Central memory CD8-positive, alpha-beta T cell (primary cell): Measurements from ENCODE around the gene TMEM263.

Source experiments
- ATAC-seq: fragments of 150-1000 bp; cut with Tn5 transposase; replicated peaks from 2 replicates; pipeline ENCODE4 v1.10.0; 2022; ENCODE audit warnings: mild to moderate bottlenecking, moderate FRiP score, moderate number of reproducible peaks; ENCODE audit not compliant: poor library complexity, severe bottlenecking; ENCODE audit errors: extremely low read depth
- DNase-seq, 2 donors: peaks; one replicate each; pipeline ENCODE4 v3.0.0; 2021; ENCODE audit warnings: low spot score in 2 of 2
- H3K27ac Mint-ChIP-seq: one replicate; pipeline ENCODE4 v1.8.0; 2022; ENCODE audit warnings: low read depth, mild to moderate bottlenecking, moderate library complexity, mixed read lengths
- H3K27me3 Mint-ChIP-seq: one replicate; pipeline ENCODE4 v1.8.0; 2022; ENCODE audit warnings: mixed read lengths
- H3K36me3 Mint-ChIP-seq: one replicate; pipeline ENCODE4 v1.8.0; 2022; ENCODE audit warnings: mild to moderate bottlenecking, moderate library complexity, mixed read lengths; ENCODE audit not compliant: insufficient read depth
- H3K4me1 Mint-ChIP-seq: one replicate; pipeline ENCODE4 v1.8.0; 2022; ENCODE audit warnings: mixed read lengths
- H3K4me3 Mint-ChIP-seq: one replicate; pipeline ENCODE4 v1.8.0; 2022; ENCODE audit warnings: mild to moderate bottlenecking, moderate library complexity, mixed read lengths
- H3K9me3 Mint-ChIP-seq: one replicate; pipeline ENCODE4 v1.8.0; 2022; ENCODE audit warnings: mixed read lengths

The TMEM263 gene

DNA sequence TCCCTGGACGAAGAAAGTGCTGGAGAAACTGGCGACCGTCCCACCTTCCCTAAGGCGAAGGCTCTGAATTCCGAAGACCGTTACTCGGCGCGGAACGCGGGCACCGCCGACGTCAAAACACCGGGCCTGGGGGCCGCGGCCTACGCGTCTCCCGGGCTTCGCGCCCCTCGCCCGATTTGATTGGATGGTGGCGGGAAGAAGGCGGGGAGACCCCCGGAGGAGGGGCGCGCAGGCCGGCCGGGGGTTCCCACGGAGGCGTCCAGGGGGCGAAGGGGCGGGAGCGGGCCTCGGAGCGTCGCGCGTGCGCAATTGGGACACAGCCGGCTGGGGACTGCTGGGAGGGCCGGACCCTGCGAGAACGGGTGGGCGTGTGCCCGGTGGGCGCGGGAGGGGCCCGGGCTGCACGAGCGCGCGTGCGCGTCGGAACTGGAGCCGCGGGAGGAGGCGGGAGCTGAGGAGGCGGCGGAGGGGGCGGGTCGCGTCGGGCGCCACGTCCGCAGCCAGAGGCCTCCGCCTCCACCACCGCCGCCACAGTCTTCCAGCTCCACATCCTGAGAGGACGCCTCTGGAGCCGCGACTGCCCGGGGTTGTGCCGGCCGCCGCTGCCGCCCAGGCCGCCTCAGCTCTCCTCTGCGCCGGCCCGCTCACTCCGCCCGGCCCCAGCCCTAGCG, at the start of gene TMEM263:
TSS of gene TMEM263 (plus strand) at position 531 of the 671 bp plus-strand sequence. CDS start 11,210 bp downstream, outside the sequence.
- no peaks in the 10 kb centered on the region for H3K27me3 Mint-ChIP-seq
- peaks cover 20% of the 10 kb centered on the region for H3K36me3 Mint-ChIP-seq
- peak within 1 kb of the TSS; percentile 97 for H3K4me3 Mint-ChIP-seq
- H3K9me3 Mint-ChIP-seq, result no peaks in the 10 kb centered on the region
- H3K4me1 Mint-ChIP-seq, result peaks cover 24% of the 10 kb centered on the region
- H3K27ac Mint-ChIP-seq, result peak within 1 kb of the TSS; percentile 91
- DNase-seq (peak; percentile 77 to 88), ATAC-seq (peak; percentile 85)

DNA sequence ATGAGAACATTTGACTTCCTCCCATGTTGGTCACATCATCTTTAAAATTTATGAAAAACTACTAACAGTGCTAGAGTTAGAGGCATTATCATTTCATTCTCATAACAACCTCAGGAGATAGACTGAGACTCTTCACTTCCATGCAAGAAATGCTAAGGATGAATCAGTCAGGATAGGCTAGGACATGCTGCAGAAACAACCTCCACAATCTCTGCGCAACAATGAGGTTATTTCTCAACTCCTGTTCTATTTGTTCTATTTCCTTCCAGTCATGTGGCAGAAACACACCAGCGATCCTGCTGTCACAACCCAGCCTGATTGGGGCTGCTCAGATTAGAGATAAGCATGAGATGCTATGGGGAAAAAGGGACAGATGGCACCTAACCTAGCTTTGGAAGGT, 49.0 kb upstream of the TMEM263 start:
- DNase-seq (no peak), ATAC-seq (no peak)
- Mint-ChIP-seq H3K9me3 (no peaks in the 10 kb centered on the region), H3K27ac (no peak overlapping the region), H3K36me3 (no peaks in the 10 kb centered on the region), H3K4me3 (no peak overlapping the region), H3K4me1 (peaks cover 7% of the 10 kb centered on the region), H3K27me3 (peaks cover 45% of the 10 kb centered on the region)

DNA sequence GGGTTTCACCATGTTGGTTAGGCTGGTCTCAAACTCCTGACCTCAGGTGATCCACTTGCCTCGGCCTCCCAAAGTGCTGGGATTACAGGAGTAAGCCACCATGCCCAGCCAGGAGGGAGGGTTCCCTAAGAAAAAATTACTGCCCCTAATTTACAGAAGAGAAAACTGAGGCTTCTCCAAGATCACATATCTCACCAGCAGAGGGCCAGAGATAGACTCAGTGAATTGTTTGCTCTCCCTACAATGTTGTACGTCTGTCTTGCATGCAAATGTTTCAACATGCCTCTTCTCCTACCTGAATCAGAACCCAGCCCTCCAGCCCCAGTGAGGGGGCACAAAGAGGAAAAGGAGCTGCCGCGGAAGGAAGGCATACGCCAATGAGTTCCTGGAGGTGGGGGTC, 48.3 kb upstream of the TMEM263 start:
- Mint-ChIP-seq H3K9me3 (no peaks in the 10 kb centered on the region), H3K27me3 (peaks cover 38% of the 10 kb centered on the region), H3K4me1 (peaks cover 7% of the 10 kb centered on the region), H3K4me3 (no peak overlapping the region), H3K27ac (no peak overlapping the region), H3K36me3 (no peaks in the 10 kb centered on the region)
- no peak for DNase-seq
- ATAC-seq, result no peak

DNA sequence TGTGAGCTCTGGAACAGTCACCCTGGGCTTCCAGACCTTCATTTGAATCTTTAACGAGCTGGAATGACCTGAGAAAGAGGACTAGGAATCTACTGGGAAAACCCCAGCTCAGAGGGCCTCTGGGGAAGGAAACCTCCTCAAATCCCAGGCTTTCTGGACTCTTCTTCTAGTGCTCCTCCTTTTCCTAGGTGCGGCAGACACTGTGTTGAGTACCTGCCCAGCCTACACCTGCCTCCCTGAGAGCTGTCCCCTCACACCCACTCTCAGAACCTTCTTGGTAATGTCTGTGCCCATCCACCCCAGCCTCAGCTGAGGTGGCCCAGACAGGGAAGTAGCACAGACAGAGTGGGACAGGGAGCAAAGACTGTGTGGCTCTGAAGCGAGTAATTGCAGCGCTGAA, 47.9 kb upstream of the TMEM263 start:
- H3K36me3 Mint-ChIP-seq, result no peaks in the 10 kb centered on the region

DNA sequence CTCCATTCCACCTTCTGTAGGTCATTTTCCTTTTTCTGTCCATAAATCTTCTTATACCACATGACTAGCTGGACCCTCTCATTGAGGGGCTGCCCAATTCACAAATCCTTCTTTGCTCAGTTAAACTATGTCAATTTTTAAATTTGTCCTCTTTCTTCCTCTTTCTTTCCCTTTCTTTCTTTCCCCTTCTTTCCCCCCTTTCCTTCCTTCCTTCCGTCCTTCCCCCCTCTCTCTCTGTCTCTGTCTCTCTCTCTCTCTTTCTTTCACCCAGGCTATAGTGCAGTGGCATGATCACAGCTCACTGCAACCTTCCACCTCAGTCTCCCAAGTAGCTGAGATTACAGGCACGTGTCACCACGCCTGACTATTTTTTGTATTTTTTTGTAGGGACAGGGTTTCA, 47.1 kb upstream of the TMEM263 start:
- H3K27me3 Mint-ChIP-seq, result peaks cover 27% of the 10 kb centered on the region
- no peaks in the 10 kb centered on the region for H3K36me3 Mint-ChIP-seq
- H3K27ac Mint-ChIP-seq, result no peak overlapping the region
- peaks cover 7% of the 10 kb centered on the region for H3K4me1 Mint-ChIP-seq
- no peaks in the 10 kb centered on the region for H3K9me3 Mint-ChIP-seq
- ATAC-seq (no peak), DNase-seq (no peak)
- H3K4me3 Mint-ChIP-seq, result no peak overlapping the region

More for the DNA sequence above, 47.9 kb upstream of the TMEM263 start:
- no peak overlapping the region for H3K4me3 Mint-ChIP-seq
- peaks cover 34% of the 10 kb centered on the region for H3K27me3 Mint-ChIP-seq
- peaks cover 7% of the 10 kb centered on the region for H3K4me1 Mint-ChIP-seq
- H3K27ac Mint-ChIP-seq, result no peak overlapping the region
- DNase-seq, result no peak
- no peaks in the 10 kb centered on the region for H3K9me3 Mint-ChIP-seq
- ATAC-seq, result no peak

DNA sequence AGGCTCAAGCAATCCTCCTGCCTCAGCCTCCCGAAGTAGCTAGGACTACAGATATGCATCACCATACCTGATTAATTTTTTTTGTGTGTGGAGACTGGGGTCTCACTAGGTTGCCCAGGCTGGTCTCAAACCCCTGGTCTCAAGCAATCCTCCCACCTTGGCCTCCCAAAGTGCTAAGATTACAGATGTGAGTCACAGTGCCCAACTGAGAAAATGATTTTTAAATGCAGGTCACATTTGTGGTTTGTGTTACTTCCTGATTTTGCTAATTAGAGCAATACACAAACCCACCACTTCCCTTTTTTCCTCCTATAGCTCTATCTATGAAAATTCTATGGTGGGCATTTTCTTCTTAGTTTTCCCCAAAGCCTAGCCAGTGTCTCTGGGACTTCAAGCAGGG, 45.5 kb upstream of the TMEM263 start:
- no peak for ATAC-seq
- Mint-ChIP-seq H3K36me3 (no peaks in the 10 kb centered on the region), H3K27ac (no peak overlapping the region), H3K4me3 (no peak overlapping the region), H3K9me3 (no peaks in the 10 kb centered on the region), H3K27me3 (peaks cover 26% of the 10 kb centered on the region), H3K4me1 (peaks cover 13% of the 10 kb centered on the region)
- DNase-seq, result no peak

DNA sequence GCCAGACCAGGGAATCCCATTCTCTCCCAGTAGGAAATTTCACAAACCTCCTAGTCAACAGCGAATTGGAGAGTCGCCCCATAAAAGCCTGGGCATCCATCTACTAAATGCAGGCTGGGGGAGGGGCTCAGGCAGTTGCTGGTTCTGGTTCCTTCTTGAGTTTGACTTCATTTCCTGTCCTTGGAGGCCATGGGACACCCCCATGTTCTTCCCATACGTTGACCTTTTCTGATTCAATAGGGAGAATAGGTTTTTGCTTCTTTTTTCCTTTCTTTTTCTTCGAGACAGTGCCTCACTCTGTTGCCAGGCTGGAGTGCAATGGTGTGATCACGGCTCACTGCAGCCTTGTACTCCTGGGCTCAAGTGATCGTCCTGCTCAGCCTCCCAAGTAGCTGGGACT, 44.1 kb upstream of the TMEM263 start:
- Mint-ChIP-seq H3K9me3 (no peaks in the 10 kb centered on the region), H3K4me3 (no peak overlapping the region), H3K36me3 (no peaks in the 10 kb centered on the region), H3K27ac (no peak overlapping the region), H3K4me1 (peaks cover 19% of the 10 kb centered on the region), H3K27me3 (peaks cover 18% of the 10 kb centered on the region)
- ATAC-seq (no peak), DNase-seq (no peak)

DNA sequence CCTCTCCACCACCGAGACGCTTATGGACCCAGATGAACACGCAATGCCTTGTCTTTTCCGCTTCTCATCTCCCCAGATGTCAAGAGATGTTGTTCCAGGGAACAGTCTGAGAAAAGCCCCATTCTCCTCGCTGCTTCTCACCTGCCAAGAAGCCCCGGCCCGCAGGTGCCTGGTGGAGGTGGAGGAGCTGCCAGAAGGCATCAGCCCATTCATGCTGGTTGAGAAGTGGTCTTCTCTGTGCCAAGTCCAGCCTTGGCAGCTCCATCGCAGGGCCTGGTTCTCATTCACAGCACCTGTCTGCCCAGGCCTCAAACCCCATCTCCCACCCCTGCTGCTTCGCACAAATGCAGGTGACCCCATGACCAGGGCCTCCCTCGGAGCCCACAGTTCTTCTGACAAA, 42.3 kb upstream of the TMEM263 start:
- H3K36me3 Mint-ChIP-seq, result no peaks in the 10 kb centered on the region
- H3K4me3 Mint-ChIP-seq, result no peak overlapping the region
- DNase-seq (no peak), ATAC-seq (no peak)
- no peak overlapping the region for H3K27ac Mint-ChIP-seq
- no peaks in the 10 kb centered on the region for H3K27me3 Mint-ChIP-seq
- H3K4me1 Mint-ChIP-seq, result peaks cover 19% of the 10 kb centered on the region
- no peaks in the 10 kb centered on the region for H3K9me3 Mint-ChIP-seq

DNA sequence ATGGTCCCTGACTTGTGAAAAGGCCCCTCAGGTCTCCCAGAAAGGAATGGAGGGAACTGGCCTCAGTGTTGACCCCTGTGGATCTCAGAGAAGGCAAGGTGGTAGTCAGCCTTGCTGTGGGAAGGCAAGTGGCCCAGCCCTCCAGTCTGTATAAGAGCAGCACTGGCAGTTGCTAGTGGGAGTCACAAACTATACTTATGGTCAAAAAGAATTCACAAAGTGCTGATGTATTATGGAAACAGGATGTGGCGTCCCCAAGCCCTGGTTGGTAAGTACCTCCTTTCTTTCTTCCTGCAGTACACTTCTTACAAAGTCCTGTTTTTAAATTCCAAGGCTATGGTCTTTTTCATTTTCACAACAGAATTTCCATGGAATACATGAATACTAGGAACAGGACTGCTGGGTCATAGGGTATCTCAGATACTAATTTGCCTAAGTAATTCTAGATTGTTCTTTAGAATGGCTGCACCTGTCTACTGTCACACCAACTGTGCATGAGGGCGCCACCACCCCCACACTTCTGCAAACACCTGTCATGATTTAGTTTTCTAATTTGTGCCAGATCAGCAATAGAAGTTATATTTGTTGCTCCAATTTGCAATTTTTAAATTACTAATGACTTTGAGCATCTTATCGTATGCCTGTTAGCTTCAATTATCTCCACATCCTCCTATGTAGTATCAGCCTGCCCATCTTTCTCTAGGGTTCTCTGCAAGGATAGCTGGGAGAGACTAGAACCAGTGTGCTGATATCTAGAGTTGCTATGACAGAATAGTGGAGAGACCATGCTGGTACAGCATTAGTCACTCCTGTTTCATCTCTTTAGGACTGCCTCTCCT, 40.7 kb upstream of the TMEM263 start:
- Mint-ChIP-seq H3K27me3 (peaks cover 13% of the 10 kb centered on the region), H3K4me1 (peaks cover 19% of the 10 kb centered on the region), H3K36me3 (no peaks in the 10 kb centered on the region), H3K9me3 (no peaks in the 10 kb centered on the region), H3K27ac (no peak overlapping the region), H3K4me3 (no peak overlapping the region)
- DNase-seq (no peak), ATAC-seq (peak; percentile 62)

DNA sequence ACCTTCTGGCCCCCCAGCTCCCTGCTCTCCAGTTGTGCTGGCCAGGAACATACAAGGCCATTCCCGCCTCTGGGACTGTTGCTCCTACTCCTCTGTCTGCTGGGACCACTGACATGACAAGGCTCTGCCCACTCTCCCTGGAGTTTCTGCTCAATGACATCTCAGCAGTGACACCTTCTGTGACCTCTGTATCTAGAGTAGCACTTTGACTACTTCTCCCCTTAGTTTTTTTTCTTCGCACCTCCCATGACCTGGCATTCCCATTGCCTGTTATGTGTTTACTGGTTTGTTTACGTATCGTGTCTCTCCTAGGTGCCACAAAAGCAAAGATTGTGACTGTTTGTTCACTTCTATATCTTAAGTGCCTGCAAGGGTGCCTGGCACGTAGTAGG, 40.1 kb upstream of the TMEM263 start:
- no peaks in the 10 kb centered on the region for H3K36me3 Mint-ChIP-seq
- H3K27me3 Mint-ChIP-seq, result peaks cover 15% of the 10 kb centered on the region
- H3K9me3 Mint-ChIP-seq, result no peaks in the 10 kb centered on the region
- H3K27ac Mint-ChIP-seq, result no peak overlapping the region
- H3K4me1 Mint-ChIP-seq, result peaks cover 14% of the 10 kb centered on the region
- ATAC-seq (no peak), DNase-seq (no peak)
- no peak overlapping the region for H3K4me3 Mint-ChIP-seq

DNA sequence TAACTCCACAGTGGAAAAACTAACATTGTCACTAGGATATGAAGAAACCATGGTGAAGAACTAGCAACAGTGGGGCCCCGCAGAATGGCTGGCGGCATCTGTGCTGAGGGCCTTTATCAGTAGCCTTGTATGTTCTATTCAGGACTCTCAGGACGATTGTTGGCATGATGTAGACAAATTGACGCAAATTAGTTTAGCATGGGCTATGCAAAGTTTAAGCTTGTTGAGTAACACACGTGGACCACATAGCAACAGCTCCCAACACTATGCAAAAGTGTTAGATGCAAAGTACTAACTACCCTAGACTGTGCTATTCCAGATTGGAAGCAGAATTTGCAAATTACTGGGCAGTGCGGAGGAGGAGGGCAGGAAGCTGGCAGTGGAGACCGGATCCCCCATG, 38.2 kb upstream of the TMEM263 start:
- Mint-ChIP-seq H3K4me3 (no peak overlapping the region), H3K9me3 (no peaks in the 10 kb centered on the region), H3K27ac (no peak overlapping the region), H3K4me1 (peaks cover 12% of the 10 kb centered on the region), H3K36me3 (no peaks in the 10 kb centered on the region), H3K27me3 (peaks cover 24% of the 10 kb centered on the region)
- DNase-seq, result no peak
- no peak for ATAC-seq

DNA sequence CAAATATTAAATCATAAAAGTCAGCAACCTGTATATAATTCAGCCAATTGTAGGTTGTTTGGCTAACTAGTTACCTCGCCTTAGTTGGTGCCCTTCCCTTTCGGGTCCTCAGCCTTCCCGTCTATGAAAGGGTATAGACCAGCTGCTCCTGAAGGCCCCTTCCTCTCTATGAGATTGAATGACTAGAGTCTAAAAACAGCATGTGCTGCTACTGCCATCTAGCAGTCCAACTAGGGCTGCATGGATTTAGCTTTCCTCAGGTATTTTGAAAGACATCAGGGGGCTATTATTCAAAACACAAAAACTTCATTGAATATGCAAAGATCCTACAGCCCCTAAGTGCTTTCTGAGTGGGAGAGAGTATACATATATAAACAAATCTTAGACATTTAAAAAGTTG, 37.0 kb upstream of the TMEM263 start:
- H3K27me3 Mint-ChIP-seq, result peaks cover 36% of the 10 kb centered on the region
- H3K9me3 Mint-ChIP-seq, result peaks cover 4% of the 10 kb centered on the region
- peaks cover 12% of the 10 kb centered on the region for H3K4me1 Mint-ChIP-seq
- H3K36me3 Mint-ChIP-seq, result no peaks in the 10 kb centered on the region
- H3K4me3 Mint-ChIP-seq, result no peak overlapping the region
- no peak overlapping the region for H3K27ac Mint-ChIP-seq
- DNase-seq, result no peak
- no peak for ATAC-seq

DNA sequence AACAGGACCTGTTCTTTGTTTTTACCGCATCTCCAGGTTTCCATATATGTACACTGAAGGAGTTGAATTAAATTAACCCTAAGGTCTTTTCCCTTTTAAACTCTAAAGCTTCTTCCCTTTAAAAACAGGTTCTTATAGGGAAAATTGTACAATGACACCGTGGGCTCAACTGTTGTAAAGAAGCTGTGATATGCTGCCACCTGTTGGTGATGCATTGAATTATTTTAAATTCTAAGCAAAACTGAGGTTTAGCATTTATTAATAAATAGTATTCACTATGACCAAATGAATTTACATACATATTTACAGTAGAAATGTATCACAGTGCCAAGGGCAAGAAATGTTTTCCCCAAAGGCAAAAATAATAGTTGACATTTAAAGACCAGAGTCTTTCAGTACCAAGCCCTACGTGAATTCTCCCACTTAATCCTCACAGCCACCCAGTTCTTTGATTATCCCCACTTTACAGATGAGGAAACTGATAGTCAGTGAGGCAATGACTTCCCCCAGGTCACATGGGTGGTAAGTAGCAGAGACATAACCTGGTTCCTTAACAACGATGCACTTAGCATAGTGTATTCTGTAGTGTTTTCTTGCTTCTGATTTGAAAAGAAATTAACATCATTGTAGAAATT, 35.7 kb upstream of the TMEM263 start:
- Mint-ChIP-seq H3K27me3 (peaks cover 44% of the 10 kb centered on the region), H3K4me3 (no peak overlapping the region), H3K4me1 (peaks cover 8% of the 10 kb centered on the region), H3K27ac (no peak overlapping the region), H3K9me3 (peaks cover 9% of the 10 kb centered on the region), H3K36me3 (no peaks in the 10 kb centered on the region)
- ATAC-seq, result no peak
- no peak for DNase-seq
